GM12878 (cell line): ENCODE data around the gene SPRY1. TPM values are rescaled to one million over a fixed set of nuclear protein-coding genes. Genes with fewer than 3 reads are reported as not detected.
A peak's percentile ranks its signal among the peaks of the same experiment; 100 is the strongest.

Experiments
- ATAC-seq: fragments of 200-7000 bp; cut with Tn5 transposase; 3 replicates; pipeline ENCODE4 v1.9.1; 2020; ENCODE audit warnings: mild to moderate bottlenecking, moderate library complexity
- BruUV-seq: library from RNA; stranded (reverse); fragments of 400-500 nt; replicated peaks from 2 replicates; lab custom pipeline; 2021; lab: Mats Ljungman, UMichigan
- CTCF ChIA-PET: fragments of 300-600 bp; sonication (Branson Sonifier 250); formaldehyde crosslinking; extraction: SDS; loops from one replicate; lab custom pipeline; 2021; ENCODE audit warnings: inconsistent platforms; lab: Yijun Ruan, JAX
- POLR2A ChIA-PET: fragments of 350-600 bp; formaldehyde crosslinking; extraction: SDS; loops from one replicate; lab custom pipeline; 2021; ENCODE audit warnings: inconsistent platforms; lab: Charles Lee
- RAD21 ChIA-PET: fragments of 300-600 bp; sonication (Branson Sonifier 250); formaldehyde crosslinking; loops from one replicate; lab custom pipeline; 2023; ENCODE audit warnings: antibody characterized with exemption; ENCODE audit not compliant: unreplicated experiment; lab: Charles Lee
- SMC1A ChIA-PET: fragments of 300-600 bp; sonication (Branson Sonifier 250); formaldehyde crosslinking; loops from one replicate; lab custom pipeline; 2023; ENCODE audit not compliant: unreplicated experiment, uncharacterized antibody; lab: Charles Lee
- DNase-seq: peaks from one replicate; pipeline ENCODE4 v3.0.0-alpha.2; 2011; ENCODE audit warnings: low read depth, low spot score
- FAIRE-seq: peaks from 3 replicates; lab custom pipeline; 2011; peaks lifted over from hg19 to GRCh38; lab: Jason Lieb, UNC
- H2AFZ ChIP-seq: 2 replicates; pipeline ENCODE4 v1.6.0; 2011; ENCODE audit warnings: low read depth, low read length, control low read depth; ENCODE audit not compliant: control insufficient read depth
- H3K27ac ChIP-seq: 2 replicates; pipeline ENCODE4 v1.5.1; 2011; ENCODE audit warnings: control low read depth; ENCODE audit not compliant: control insufficient read depth, insufficient read depth
- H3K27me3 ChIP-seq, 2 experiments: replicated peaks in 1 of 2; 2 replicates each; pipeline versions ENCODE4 v1.6.0 to v1.6.1; 2011; ENCODE audit warnings: low read length in 1 of 2; ENCODE audit not compliant: control insufficient read depth in 2 of 2, insufficient read depth in 2 of 2
- H3K36me3 ChIP-seq, 2 experiments: 2 replicates each; pipeline ENCODE4 v1.5.1; 2011; ENCODE audit warnings: low read length in 1 of 2; ENCODE audit not compliant: control insufficient read depth in 2 of 2, insufficient read depth in 2 of 2
- H3K4me1 ChIP-seq: 2 replicates; pipeline ENCODE4 v1.6.1; 2011; ENCODE audit warnings: mild to moderate bottlenecking, low read length, moderate library complexity, mixed read lengths; ENCODE audit not compliant: control insufficient read depth, insufficient read depth
- H3K4me2 ChIP-seq: 2 replicates; pipeline ENCODE4 v1.6.0; 2011; ENCODE audit warnings: control low read depth; ENCODE audit not compliant: control insufficient read depth, insufficient read depth
- H3K4me3 ChIP-seq: fragments of 200-600 bp; sonication (generic); 2 replicates; pipeline ENCODE4 v1.5.1; 2016
- H3K79me2 ChIP-seq: 2 replicates; pipeline ENCODE4 v1.6.0; 2011; ENCODE audit warnings: low read length; ENCODE audit not compliant: control insufficient read depth, insufficient read depth
- H3K9ac ChIP-seq: 2 replicates; pipeline ENCODE4 v1.8.0; 2011; ENCODE audit warnings: low read length, control low read depth, mixed read lengths; ENCODE audit not compliant: control insufficient read depth, insufficient read depth
- H3K9me3 ChIP-seq: replicated peaks from 3 replicates; pipeline ENCODE4 v1.5.1; 2011; ENCODE audit warnings: mild to moderate bottlenecking, low read length; ENCODE audit not compliant: control insufficient read depth, insufficient read depth
- H4K20me1 ChIP-seq: 2 replicates; pipeline ENCODE4 v1.6.0; 2011; ENCODE audit not compliant: control insufficient read depth, insufficient read depth
- BMI1 ChIP-seq: fragments of 450-650 bp; IDR thresholded peaks from 2 replicates; pipeline ENCODE4 v1.6.1; 2016; ENCODE audit warnings: mild to moderate bottlenecking, moderate library complexity, borderline replicate concordance
- CEBPB ChIP-seq, 2 experiments: fragments of 150-350 bp in 1 of 2; IDR thresholded peaks; 2 replicates each; pipeline ENCODE4 v1.6.1; 2012 to 2014; ENCODE audit warnings: low read depth in 2 of 2, low read length in 2 of 2, borderline replicate concordance in 1 of 2, inconsistent platforms in 1 of 2
- GABPA ChIP-seq: IDR thresholded peaks from 2 replicates; pipeline ENCODE4 v1.6.1; 2014; ENCODE audit warnings: antibody characterized with exemption, low read depth, mild to moderate bottlenecking, inconsistent platforms
- IKZF2 ChIP-seq, 2 experiments: fragments of 450-650 bp; IDR thresholded peaks; 2 replicates each; pipeline ENCODE4 v1.6.1; 2017; ENCODE audit warnings: mild to moderate bottlenecking in 2 of 2, moderate library complexity in 2 of 2
- MLLT1 ChIP-seq: fragments of 450-650 bp; IDR thresholded peaks from 2 replicates; pipeline ENCODE4 v1.6.1; 2016; ENCODE audit warnings: mild to moderate bottlenecking
- NFYB ChIP-seq: IDR thresholded peaks from 2 replicates; pipeline ENCODE4 v1.6.1; 2011; ENCODE audit warnings: low read depth, mild to moderate bottlenecking, low read length, improper control_type of control experiment, moderate library complexity; ENCODE audit not compliant: insufficient read depth
- NKRF ChIP-seq: fragments of 450-650 bp; conservative IDR thresholded peaks from 2 replicates; pipeline ENCODE4 v1.6.1; 2017; ENCODE audit warnings: mild to moderate bottlenecking, moderate library complexity
- RAD51 ChIP-seq: fragments of 450-650 bp; IDR thresholded peaks from 2 replicates; pipeline ENCODE4 v1.6.1; 2016; ENCODE audit warnings: moderate library complexity, mild to moderate bottlenecking, inconsistent platforms
- RELB ChIP-seq: fragments of 450-650 bp; IDR thresholded peaks from 2 replicates; pipeline ENCODE4 v1.6.1; 2017; ENCODE audit warnings: low read depth, mild to moderate bottlenecking, moderate library complexity
- RFX5 ChIP-seq: IDR thresholded peaks from 2 replicates; pipeline ENCODE4 v1.6.1; 2011; ENCODE audit warnings: low read depth, low read length, improper control_type of control experiment
- RUNX3 ChIP-seq: IDR thresholded peaks from 2 replicates; pipeline ENCODE4 v1.6.1; 2012; ENCODE audit warnings: low read length, inconsistent platforms
- SMC3 ChIP-seq: IDR thresholded peaks from 2 replicates; pipeline ENCODE4 v1.6.1; 2011; ENCODE audit warnings: low read length, improper control_type of control experiment, borderline replicate concordance
- TCF12 ChIP-seq: IDR thresholded peaks from 2 replicates; pipeline ENCODE4 v1.6.1; 2011; ENCODE audit warnings: low read depth, mild to moderate bottlenecking, low read length
- ZNF384 ChIP-seq: IDR thresholded peaks from 2 replicates; pipeline ENCODE4 v1.6.1; 2012; ENCODE audit warnings: low read depth, mild to moderate bottlenecking, low read length, improper control_type of control experiment, borderline replicate concordance
- WGBS: methylation state at CpG from one replicate; pipeline ENCODE4 v1.1.6; 2016; ENCODE audit warnings: low lambda C conversion rate; ENCODE audit not compliant: insufficient replicate concordance, insufficient coverage; ENCODE audit errors: missing lambda C conversion rate; 5-methylcytosine and 5-hydroxymethylcytosine counted together
- in situ Hi-C: fragments of 300-500 bp; cut with MboI; formaldehyde crosslinking; loops from 9 replicates; pipeline ENCODE4 v1.14.3; 2018; ENCODE audit warnings: mixed read lengths
- intact Hi-C: fragments of 100-400 bp; cut with micrococcal nuclease; formaldehyde crosslinking; loops from one replicate; pipeline ENCODE4 v1.14.2; 2022; ENCODE audit not compliant: unreplicated experiment
- polyA plus RNA-seq, 11 experiments: library from polyadenylated mRNA; depleted of rRNA in 4 of 11; unstranded in 6 of 11; stranded (reverse) in 5 of 11; fragments of >200 nt; fragmentation: Nextera tagmentation in 4 of 11; fragmentation: Illumina TruSeq in 1 of 11; extraction: Ambion mirVana in 4 of 11; extraction: Trizol in 1 of 11; gene quantifications; 1 replicate in 1 of 11; 2 replicates in 10 of 11; pipeline versions ENCODE4 v1.2.1 to v1.2.3, GENCODE V29; 2011 to 2016; ENCODE audit warnings: inconsistent platforms in 2 of 11, missing spikeins in 2 of 11, low read depth in 1 of 11
- total RNA-seq, 4 experiments: library from RNA; depleted of rRNA in 3 of 4; stranded (reverse); fragments of >200 nt in 3 of 4; fragmentation: Illumina TruSeq in 1 of 4; extraction: Trizol in 1 of 4; gene quantifications; 2 replicates each; pipeline versions ENCODE4 v1.2.1 to v1.2.3, GENCODE V29; 2013 to 2021

Gene SPRY1
- total and polyA plus RNA-seq, 10 of the 15 experiments (the other 5 are each of a cell fraction or from before 2014, with no cell fraction given) = 0.05 to 5.7 (median 0.23) TPM; not detected in 2

- Histone ChIP-seq H3K27ac (no peak overlapping the region), H3K4me3 (peak overlapping the region; percentile 63), H3K27me3 (peaks cover 6 to 11% of the 10 kb centered on the region in 2 experiments; a peak in 3 of 4 replicates), H4K20me1 (no peaks in the 10 kb centered on the region), H3K9ac (peak overlapping the region; percentile 31), H3K4me2 (peak overlapping the region; percentile 98), H3K9me3 (no peaks in the 10 kb centered on the region; the same call in 2 of the 3 replicates), H3K79me2 (no peaks in the 10 kb centered on the region), H3K36me3 (no peaks in the 10 kb centered on the region), H3K4me1 (peaks cover 7% of the 10 kb centered on the region; the same call in 1 of the 2 replicates), H2AFZ (peak overlapping the region; percentile 81)
- RAD21 ChIA-PET = interaction anchor here (0.5 to 7.8 kb wide), 19 partner anchors 11 to 293 kb away, joined by 3 to 66 read pairs (median 4); no protein-coding TSS in a partner anchor
- 1% methylated on average over 40 of the region's 41 CpGs for WGBS
- intact Hi-C loops = loop anchor here (2.0 to 10.0 kb wide), 5 partner anchors 46 to 926 kb away; no protein-coding TSS in a partner anchor
- BruUV-seq = TSS peak; percentile 58
- DNase-seq (no peak), ATAC-seq (peak; percentile 65), FAIRE-seq (no peak)
- in situ Hi-C loops = no loop called here
- CTCF ChIA-PET = interaction anchor here (0.6 to 15.6 kb wide), 18 partner anchors 8 to 297 kb away, joined by 3 to 122 read pairs (median 4); no protein-coding TSS in a partner anchor
- SMC1A ChIA-PET = interaction anchor here (0.6 to 9.9 kb wide), 24 partner anchors 9 to 261 kb away, joined by 3 to 74 read pairs (median 4); no protein-coding TSS in a partner anchor
- POLR2A ChIA-PET = interaction anchor here (0.5 to 3.4 kb wide), 3 partner anchors 12 to 62 kb away, joined by 3 to 21 read pairs (median 5); no protein-coding TSS in a partner anchor
- TF ChIP-seq RAD51 (no peak), CEBPB (IDR thresholded peaks at IDR 0.05; ENCODE audit: borderline replicate concordance in 1 of 2, low read depth in 2 of 2, low read length in 2 of 2) (no peak), MLLT1 (peak; percentile 65; the same call in 1 of the 2 replicates), NFYB (no peak), GABPA (no peak), NKRF (no peak), TCF12 (no peak), BMI1 (peak; percentile 16; the same call in 1 of the 2 replicates), RUNX3 (0 out of 2 replicates have a peak, but pooled peaks have one; percentile 2), RFX5 (no peak), SMC3 (peak; percentile 29; the same call in 1 of the 2 replicates), ZNF384 (peak; percentile 23; the same call in 1 of the 2 replicates), RELB (peak; percentile 43), IKZF2 (IDR thresholded peaks at IDR 0.05) (peak; percentile 54 to 61; a peak in 3 of 4 replicates)
Measured at GRCh38 chr4:123398853-123399626, 2.4 kb downstream of the SPRY1 start.
